GM21737 (cell line): ENCODE results near the gene AKT3.
"Not testable (repeated sequence)": the region's sequence is repeated elsewhere in the genome, so short reads cannot be mapped to it uniquely, and the experiment has no call there.

Experiments
- ATAC-seq: cut with Tn5 transposase; IDR thresholded peaks from one replicate; pipeline ENCODE4 v1.9.1; 2021; ENCODE audit warnings: mild to moderate bottlenecking, moderate library complexity; ENCODE audit not compliant: unreplicated experiment

The AKT3 gene

GRCh38 chr1:243710467-243710866, 139.6 kb downstream of the AKT3 start:
- ATAC-seq: no peak

GRCh38 chr1:243708210-243708609, 141.8 kb downstream of the AKT3 start:
- ATAC-seq: no peak

- ATAC-seq: no peak
Measured at GRCh38 chr1:243706563-243706962, 143.5 kb downstream of the AKT3 start.

GRCh38 chr1:243705585-243705984, 144.5 kb downstream of the AKT3 start:
- ATAC-seq: no peak

- no peak for ATAC-seq
Measured at GRCh38 chr1:243701872-243702271, 148.2 kb downstream of the AKT3 start.

DNA sequence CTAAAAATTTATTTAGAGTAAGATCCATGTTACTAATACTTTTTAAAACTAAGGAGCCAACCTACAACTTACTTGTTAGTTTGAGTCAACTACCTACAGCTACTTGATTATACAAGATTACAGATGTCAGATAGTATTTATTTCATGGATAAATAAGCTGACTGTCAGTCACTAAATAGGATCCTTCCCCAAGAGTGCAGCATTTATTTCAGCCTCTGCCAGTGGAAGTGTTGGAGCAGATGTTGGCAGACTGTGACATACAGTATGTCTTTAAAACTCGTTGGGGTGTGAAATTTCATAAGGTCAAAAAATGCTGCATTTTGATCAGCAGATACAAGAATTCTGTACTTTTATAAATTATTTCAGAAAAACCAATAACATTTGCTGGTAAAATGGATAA, 156.2 kb downstream of the AKT3 start:
- no peak for ATAC-seq

GRCh38 chr1:243686159-243686558, 163.9 kb downstream of the AKT3 start:
- no peak for ATAC-seq

- ATAC-seq: no peak
Measured at GRCh38 chr1:243680860-243681259, 169.2 kb downstream of the AKT3 start.

DNA sequence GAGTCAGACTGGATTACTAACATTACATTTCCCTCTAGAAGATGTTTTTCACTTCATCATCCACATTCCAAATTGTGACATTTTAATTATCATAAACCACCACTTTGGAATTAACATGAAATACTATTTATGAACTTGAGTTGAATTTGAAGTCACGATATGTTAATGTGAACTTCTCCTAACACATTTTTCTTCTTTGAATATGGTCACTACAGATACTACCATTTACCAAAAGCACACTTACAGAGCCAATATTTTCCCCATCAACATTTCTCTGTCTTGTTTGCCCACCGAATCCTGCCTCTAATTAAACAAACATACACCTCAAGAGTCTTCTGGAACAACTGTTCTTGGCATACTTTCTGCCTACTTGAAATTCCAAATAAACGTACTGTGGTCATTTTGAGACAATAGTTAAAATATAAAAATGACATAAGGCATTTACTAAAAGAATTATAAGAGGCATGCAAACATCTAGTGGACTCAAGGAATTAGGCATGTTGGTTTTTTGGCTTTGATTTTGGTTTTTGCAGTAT, 177.4 kb downstream of the AKT3 start:
- ATAC-seq: no peak

DNA sequence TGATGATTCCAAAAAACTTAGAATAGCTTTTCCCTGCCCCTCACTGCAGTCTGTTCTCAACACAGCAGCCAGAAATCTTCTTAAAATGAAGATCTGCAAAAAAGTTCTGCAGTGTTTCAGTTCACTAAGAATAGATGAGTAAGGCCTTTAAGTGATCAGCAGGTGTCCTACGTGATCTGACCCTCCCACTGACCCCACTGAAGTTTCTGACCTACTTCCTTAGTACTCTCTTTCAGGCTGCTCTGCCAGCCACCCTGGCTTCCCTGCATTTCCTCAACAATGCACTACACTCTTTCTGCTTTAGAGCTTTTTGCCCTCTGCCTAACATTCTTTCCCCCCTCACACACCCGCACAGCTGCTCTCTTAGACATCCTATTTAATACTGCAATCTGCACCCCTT, 182.5 kb downstream of the AKT3 start:
- peak; percentile 65 for ATAC-seq

DNA sequence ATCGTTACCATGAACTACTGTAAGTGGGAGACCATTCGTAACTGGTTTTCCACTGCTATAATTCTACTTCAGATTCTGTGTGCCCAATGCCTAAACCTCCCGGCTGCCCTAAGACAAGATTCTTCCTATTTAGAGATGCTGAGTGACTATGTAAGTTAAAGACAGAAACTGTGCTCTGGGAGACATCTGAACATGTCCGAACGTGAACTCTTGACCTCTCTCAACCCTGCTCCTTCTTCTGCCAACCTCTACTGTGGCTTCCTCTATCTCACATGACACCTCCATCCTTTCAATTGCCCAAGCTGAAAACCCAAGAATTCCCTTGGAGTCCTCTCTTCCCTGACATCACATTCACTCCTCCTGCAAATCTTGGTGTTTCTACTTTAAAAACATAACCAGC, 182.9 kb downstream of the AKT3 start:
- ATAC-seq: no peak

- no peak for ATAC-seq
Measured at GRCh38 chr1:243663651-243664050, 186.4 kb downstream of the AKT3 start.

DNA sequence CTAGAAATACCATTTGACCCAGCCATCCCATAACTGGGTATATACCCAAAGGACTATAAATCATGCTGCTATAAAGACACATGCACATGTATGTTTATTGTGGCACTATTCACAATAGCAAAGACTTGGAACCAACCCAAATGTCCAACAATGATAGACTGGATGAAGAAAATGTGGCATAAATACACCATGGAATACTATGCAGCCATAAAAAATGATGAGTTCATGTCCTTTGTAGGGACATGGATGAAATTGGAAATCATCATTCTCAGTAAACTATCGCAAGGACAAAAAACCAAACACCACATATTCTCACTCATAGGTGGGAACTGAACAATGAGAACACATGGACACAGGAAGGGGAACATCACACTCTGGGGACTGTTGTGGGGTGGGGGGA, 187.9 kb downstream of the AKT3 start:
- ATAC-seq: not testable (repeated sequence)

- ATAC-seq: no peak
Measured at GRCh38 chr1:243658594-243659105, 191.4 kb downstream of the AKT3 start.

DNA sequence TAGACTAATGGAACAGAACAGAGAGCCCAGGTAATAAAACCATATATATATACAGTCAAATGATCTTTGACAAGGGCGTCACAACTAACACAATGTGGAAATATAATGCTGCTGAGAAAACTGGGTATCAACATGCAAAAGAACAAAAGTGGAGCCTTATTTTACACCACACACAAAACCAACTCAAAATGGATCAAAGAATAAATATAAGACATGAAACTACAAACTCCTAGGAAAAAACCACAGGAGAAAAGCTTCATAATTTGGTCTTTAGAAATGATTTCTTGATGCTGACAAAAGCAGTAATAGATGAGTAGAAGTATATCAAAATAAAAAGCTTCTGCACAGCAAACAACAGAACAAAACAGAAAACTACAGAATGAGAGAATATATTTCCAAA, 192.2 kb downstream of the AKT3 start:
- no peak for ATAC-seq

DNA sequence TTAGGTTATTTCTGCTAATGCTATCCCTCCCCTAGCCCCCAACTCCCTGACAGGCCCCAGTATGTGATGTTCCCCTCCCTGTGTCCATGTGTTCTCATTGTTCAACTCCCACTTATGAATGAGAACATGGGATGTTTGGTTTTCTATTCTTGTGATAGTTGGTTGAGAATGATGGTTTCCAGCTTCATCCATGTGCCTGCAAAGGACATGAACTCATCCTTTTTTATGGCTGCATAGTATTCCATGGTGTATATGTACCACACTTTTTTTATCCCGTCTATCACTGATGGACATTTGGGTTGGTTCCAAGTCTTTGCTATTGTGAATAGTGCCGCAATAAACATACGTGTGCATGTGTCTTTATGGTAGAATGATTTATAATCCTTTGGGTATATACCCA, 200.5 kb downstream of the AKT3 start:
- not testable (repeated sequence) for ATAC-seq

DNA sequence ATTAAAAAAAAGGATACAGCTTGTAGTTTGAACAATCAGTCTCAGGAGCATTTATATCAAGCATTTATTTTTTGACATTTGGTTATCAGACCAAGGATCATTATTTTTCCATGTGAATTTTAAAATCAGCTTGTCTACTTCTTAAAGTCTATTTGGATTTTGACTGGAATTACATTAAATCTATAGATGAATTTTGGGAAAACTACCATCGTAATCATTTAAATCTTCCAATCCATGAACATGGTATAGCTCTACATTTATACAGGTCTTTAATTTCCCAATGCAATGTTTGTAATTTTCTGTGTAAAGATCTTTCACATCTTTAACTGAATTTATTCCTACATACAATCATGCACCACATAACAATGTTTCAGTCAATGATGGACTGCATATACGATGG, 203.2 kb downstream of the AKT3 start:
- ATAC-seq: no peak

GRCh38 chr1:243645281-243645680, 204.8 kb downstream of the AKT3 start:
- no peak for ATAC-seq

DNA sequence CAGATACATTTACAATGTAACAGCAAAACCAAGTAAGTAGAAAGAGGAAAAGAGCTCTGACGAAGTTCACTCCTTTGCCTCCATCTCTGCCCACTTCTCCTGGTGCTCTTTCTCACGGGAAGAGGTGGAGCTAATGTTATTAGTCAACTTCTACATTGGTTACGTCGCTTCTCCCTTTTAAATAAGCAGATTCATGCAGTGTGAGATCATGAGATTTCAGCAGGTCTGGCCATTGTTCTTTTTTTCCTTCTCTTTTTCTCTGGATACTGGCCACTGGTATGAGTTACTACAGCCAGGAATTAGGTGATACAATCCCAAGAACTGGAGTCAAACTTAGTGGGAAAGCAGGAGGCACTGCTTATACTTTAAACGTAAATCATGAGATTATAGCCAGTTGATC, 207.1 kb downstream of the AKT3 start:
- ATAC-seq: no peak

DNA sequence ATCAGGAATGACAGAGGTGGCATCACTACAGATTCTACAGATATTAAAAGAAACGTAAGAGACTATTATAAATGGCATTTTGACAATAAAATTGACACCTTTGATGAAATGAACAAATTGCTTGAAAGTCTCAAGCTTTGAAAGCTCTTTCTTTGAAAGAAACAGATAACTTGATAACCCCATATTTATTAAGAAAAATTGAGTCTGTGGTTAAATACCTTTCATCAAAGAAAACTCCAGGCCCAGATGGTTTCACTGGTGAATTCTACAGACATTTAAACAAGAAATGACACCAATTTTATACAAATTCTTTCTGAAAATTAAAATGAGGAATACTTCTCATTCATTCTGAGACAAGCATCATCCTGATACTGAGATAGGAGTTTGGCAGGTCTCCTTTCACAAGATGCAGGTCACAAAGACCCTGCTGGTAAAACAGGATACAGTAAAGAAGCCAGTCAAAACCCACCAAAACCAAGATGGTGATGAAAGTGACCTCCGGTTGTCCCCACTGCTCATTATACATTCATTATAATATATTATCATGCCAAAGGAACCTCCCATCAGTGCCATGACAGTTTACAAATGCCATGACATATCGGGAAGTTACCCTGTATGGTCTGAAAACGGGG, 210.9 kb downstream of the AKT3 start:
- no peak for ATAC-seq

DNA sequence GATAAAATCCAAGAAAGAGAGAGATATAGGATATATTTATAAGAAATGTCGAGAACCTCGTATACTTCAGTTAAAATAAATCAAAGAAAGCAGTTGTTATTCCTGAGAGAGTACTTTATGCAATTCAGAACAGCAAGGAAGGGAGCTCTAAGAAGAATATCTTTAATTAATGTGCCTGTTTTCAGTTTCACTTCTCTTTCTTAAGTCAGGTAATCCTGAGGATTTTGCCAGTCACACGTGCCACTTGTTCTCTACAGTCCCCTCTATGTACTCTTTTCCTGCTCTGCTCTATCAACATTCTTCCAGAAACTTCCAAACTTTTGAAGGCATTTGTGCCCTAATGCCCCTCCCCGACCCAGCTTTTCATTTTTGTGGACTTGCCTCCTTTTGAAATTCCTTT, 211.9 kb downstream of the AKT3 start:
- no peak for ATAC-seq

DNA sequence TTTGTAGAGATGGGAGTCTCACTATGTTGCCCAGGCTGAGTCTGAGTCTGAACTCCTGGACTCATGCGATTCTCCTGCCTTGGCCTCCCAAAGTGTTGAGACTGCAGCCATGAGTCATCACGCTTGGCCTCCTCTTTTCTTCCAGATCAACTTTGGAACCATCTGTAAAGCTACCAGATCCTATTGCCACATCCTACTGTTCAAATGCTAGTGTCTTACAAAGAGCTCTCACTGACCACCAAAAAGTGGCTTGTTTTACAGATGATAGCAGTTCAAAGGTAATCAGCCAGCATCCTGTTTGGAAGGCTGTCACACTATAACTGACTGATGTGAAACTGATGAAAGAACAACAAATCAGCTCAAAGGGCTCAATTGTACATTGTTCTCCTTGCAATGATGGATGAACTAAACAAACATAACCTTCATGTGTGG, 221.6 kb downstream of the AKT3 start:
- no peak for ATAC-seq

DNA sequence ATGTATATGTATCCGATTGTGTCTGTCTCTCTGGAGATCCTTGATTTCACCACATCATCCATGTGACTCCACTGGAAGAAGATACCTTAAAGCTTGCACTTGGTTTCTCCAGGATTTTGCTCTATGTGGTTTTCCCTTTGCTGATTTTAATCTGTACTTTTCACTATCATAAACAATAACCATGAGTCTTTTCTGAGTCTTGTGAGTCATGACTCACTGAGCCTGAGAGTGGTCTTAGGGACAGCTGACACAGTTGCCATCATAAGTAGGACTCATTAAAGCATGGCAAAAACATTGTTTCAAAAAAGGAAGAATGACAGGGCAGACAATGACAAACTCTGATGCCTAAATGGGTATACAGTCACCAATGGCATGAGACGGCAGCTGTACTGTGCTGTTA, 226.2 kb downstream of the AKT3 start:
- no peak for ATAC-seq
